Gastrocnemius medialis (tissue), 4 donors: ENCODE results near the gene CATSPER4. TPM values are rescaled to one million over a fixed set of nuclear protein-coding genes. Genes with fewer than 3 reads are reported as not detected.

ENCODE experiments used
- ATAC-seq, 2 donors: fragments of 150-250 bp; one replicate each; pipeline ENCODE4 v1.9.1; 2016
- DNase-seq, 2 donors: peaks; one replicate each; pipeline ENCODE4 v3.0.0-alpha.2; 2019
- H3K27ac ChIP-seq, 4 donors: fragments of 200-600 bp; sonication (generic); 1 replicate in 1 of 4; 2 replicates in 3 of 4; pipeline ENCODE4 v1.5.1; 2016 to 2018; ENCODE audit warnings: mild to moderate bottlenecking in 2 of 4, moderate library complexity in 1 of 4
- H3K27me3 ChIP-seq, 3 donors: fragments of 200-600 bp; sonication (generic) in 2 of 3; 1 replicate in 1 of 3; 2 replicates in 2 of 3; pipeline versions ENCODE4 v1.5.1 to v1.6.0; 2016 to 2019; ENCODE audit warnings: mild to moderate bottlenecking in 1 of 3, moderate library complexity in 1 of 3
- H3K36me3 ChIP-seq, 2 donors: fragments of 200-600 bp; sonication (generic) in 1 of 2; one replicate each; pipeline ENCODE4 v1.5.1; 2017 to 2018
- H3K4me1 ChIP-seq, 2 donors: fragments of 200-600 bp; sonication (generic) in 1 of 2; one replicate each; pipeline ENCODE4 v1.5.1; 2016 to 2017; ENCODE audit warnings: mild to moderate bottlenecking in 2 of 2
- H3K4me3 ChIP-seq, 4 donors: fragments of 200-600 bp; sonication (generic) in 3 of 4; 1 replicate in 1 of 4; 2 replicates in 3 of 4; pipeline ENCODE4 v1.5.1; 2016 to 2019; ENCODE audit warnings: mild to moderate bottlenecking in 2 of 4
- H3K9me3 ChIP-seq, 3 donors: fragments of 200-600 bp; sonication (generic) in 2 of 3; 1 replicate in 1 of 3; 2 replicates in 2 of 3; pipeline ENCODE4 v1.5.1; 2016 to 2019
- POLR2A ChIP-seq, 2 donors: fragments of 450-650 bp; IDR thresholded peaks; one replicate each; pipeline ENCODE4 v1.6.1; 2017; ENCODE audit warnings: antibody characterized with exemption in 2 of 2, mild to moderate bottlenecking in 2 of 2, moderate library complexity in 2 of 2
- in situ Hi-C, 4 donors: fragments of 200-750 bp; cut with MboI; loops; one replicate each; pipeline versions ENCODE4 v1.15.0 to v1.8.0; 2017; ENCODE audit warnings: low sequenced_read_pairs in 4 of 4
- intact Hi-C: fragments of 100-400 bp; cut with DNase I; formaldehyde crosslinking; loops from one replicate; pipeline ENCODE4 v1.15.1; 2023; ENCODE audit warnings: low total_unique reads
- total RNA-seq, 4 donors: library from RNA; depleted of rRNA; stranded (reverse); fragments of >200 nt; gene quantifications; one replicate each; pipeline versions ENCODE4 v1.1.0 to v1.2.3, GENCODE V29; 2016
- TF ChIP-seq, protein P1 (sequence below), 5 experiments: fragments of 450-650 bp in 3 of 5; fragments of 200-600 bp in 2 of 5; sonication (generic) in 2 of 5; IDR thresholded peaks in 4 of 5; conservative IDR thresholded peaks in 1 of 5; 1 replicate in 4 of 5; 2 replicates in 1 of 5; pipeline ENCODE4 v1.5.1; 2016 to 2019; ENCODE audit warnings: antibody characterized with exemption in 5 of 5, mild to moderate bottlenecking in 3 of 5, moderate library complexity in 3 of 5

The CATSPER4 gene
- total RNA-seq, 4 donors from 2014 or later = not detected

- intact Hi-C loops = no loop called here
- in situ Hi-C loops = no loop called here
- Histone ChIP-seq H3K4me1 (no peaks in the 10 kb centered on the region), H3K27ac (no peak overlapping the region), H3K4me3 (no peak overlapping the region), H3K27me3 (no peaks in the 10 kb centered on the region), H3K36me3 (no peaks in the 10 kb centered on the region), H3K9me3 (no peaks in the 10 kb centered on the region)
- ATAC-seq = no peak
- DNase-seq = no peak
- TF ChIP-seq, protein P1, sequence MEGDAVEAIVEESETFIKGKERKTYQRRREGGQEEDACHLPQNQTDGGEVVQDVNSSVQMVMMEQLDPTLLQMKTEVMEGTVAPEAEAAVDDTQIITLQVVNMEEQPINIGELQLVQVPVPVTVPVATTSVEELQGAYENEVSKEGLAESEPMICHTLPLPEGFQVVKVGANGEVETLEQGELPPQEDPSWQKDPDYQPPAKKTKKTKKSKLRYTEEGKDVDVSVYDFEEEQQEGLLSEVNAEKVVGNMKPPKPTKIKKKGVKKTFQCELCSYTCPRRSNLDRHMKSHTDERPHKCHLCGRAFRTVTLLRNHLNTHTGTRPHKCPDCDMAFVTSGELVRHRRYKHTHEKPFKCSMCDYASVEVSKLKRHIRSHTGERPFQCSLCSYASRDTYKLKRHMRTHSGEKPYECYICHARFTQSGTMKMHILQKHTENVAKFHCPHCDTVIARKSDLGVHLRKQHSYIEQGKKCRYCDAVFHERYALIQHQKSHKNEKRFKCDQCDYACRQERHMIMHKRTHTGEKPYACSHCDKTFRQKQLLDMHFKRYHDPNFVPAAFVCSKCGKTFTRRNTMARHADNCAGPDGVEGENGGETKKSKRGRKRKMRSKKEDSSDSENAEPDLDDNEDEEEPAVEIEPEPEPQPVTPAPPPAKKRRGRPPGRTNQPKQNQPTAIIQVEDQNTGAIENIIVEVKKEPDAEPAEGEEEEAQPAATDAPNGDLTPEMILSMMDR (IDR thresholded peaks at IDR 0.05 in 4 of 5, conservative IDR thresholded peaks at IDR 0.05 in 1 of 5) = no peak
- TF ChIP-seq POLR2A (IDR thresholded peaks at IDR 0.05) = no peak
Observed at GRCh38 chr1:26197301-26197700, 6.9 kb downstream of the CATSPER4 start.

- Histone ChIP-seq H3K27me3 (no peaks in the 10 kb centered on the region), H3K4me3 (no peak overlapping the region), H3K36me3 (no peaks in the 10 kb centered on the region), H3K27ac (no peak overlapping the region), H3K9me3 (no peaks in the 10 kb centered on the region), H3K4me1 (no peaks in the 10 kb centered on the region)
- DNase-seq = no peak
- in situ Hi-C loops = no loop called here
- intact Hi-C loops = no loop called here
- TF ChIP-seq, protein P1 (IDR thresholded peaks at IDR 0.05 in 4 of 5, conservative IDR thresholded peaks at IDR 0.05 in 1 of 5) = no peak
- no peak for TF ChIP-seq POLR2A (IDR thresholded peaks at IDR 0.05)
- no peak for ATAC-seq
Observed at GRCh38 chr1:26197813-26198212, 7.4 kb downstream of the CATSPER4 start.

GRCh38 chr1:26200413-26200812 lies 10.0 kb downstream of the CATSPER4 start:
- DNase-seq = no peak
- Histone ChIP-seq H3K9me3 (no peaks in the 10 kb centered on the region), H3K27me3 (no peaks in the 10 kb centered on the region), H3K27ac (no peak overlapping the region), H3K4me1 (no peaks in the 10 kb centered on the region), H3K36me3 (no peaks in the 10 kb centered on the region), H3K4me3 (no peak overlapping the region)
- in situ Hi-C loops = no loop called here
- no peak for ATAC-seq
- TF ChIP-seq POLR2A (IDR thresholded peaks at IDR 0.05) = no peak
- TF ChIP-seq, protein P1 (IDR thresholded peaks at IDR 0.05 in 4 of 5, conservative IDR thresholded peaks at IDR 0.05 in 1 of 5) = no peak
- intact Hi-C loops = loop anchor here (10.0 kb wide), 1 partner anchor 124 kb away; no protein-coding TSS in a partner anchor

DNA sequence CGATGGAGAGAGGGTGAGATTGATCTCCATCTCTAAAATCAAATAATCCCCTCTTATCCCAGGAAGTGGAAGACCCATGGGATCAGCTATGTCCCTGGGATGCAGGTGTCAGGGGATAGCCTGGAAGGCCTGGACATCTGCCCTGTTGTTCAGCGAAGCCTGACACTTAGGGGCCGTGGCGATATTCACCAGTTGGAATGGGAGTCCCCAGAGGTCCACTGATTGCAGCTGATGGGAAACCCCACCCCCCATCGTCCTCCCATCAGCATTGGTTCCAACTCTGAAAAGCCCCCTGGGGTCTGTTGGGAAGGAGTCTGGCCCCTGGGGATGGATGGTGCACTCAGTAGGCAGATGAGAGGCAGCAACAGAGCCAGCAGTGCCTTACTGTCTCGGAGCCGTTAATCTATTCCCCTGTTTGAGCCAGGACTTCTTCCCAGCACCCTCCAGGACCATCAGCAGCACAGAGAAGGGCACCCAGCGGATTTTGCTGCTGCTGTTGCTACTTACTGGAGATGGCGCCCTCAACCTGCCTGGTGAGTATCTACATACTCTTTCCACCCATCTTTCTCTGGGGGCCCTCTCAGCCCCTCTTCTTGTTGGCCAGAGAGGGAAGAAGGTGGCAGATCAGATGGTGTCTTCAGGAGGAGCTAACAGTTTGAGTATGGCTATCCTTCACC lies 13.4 kb downstream of the CATSPER4 start:
- H3K36me3 ChIP-seq = no peaks in the 10 kb centered on the region
- in situ Hi-C loops = no loop called here

More for the DNA sequence above, 13.4 kb downstream of the CATSPER4 start:
- intact Hi-C loops = loop anchor here (10.0 kb wide), 1 partner anchor 121 kb away; no protein-coding TSS in a partner anchor
- no peak overlapping the region for H3K27ac ChIP-seq
- H3K9me3 ChIP-seq = no peaks in the 10 kb centered on the region
- H3K4me1 ChIP-seq = no peaks in the 10 kb centered on the region
- DNase-seq (no peak), ATAC-seq (no peak)
- no peak for TF ChIP-seq POLR2A (IDR thresholded peaks at IDR 0.05)
- TF ChIP-seq, protein P1 (IDR thresholded peaks at IDR 0.05 in 4 of 5, conservative IDR thresholded peaks at IDR 0.05 in 1 of 5) = no peak
- no peaks in the 10 kb centered on the region for H3K27me3 ChIP-seq
- H3K4me3 ChIP-seq = no peak overlapping the region
